ENCODE measurements around the gene HEY2.

GRCh38 chr6:125789167-125789566 is 39.7 kb downstream of the HEY2 start:
- no peak for TF ChIP-seq GATA3 (IDR thresholded peaks at IDR 0.05; ENCODE audit: low read depth, low read length)
- no peak for TF ChIP-seq GATA2 (IDR thresholded peaks at IDR 0.05; ENCODE audit: low read depth, low read length)

Measured in SH-SY5Y (cell line).